Measurements from ENCODE around the gene TMEM19. TPM values are rescaled to one million over a fixed set of nuclear protein-coding genes. Genes with fewer than 3 reads are reported as not detected.

TMEM19 gene
- polyA plus RNA-seq, 1 of the 3 experiments (the other 2 are of a cell fraction): 12.6 TPM

DNA sequence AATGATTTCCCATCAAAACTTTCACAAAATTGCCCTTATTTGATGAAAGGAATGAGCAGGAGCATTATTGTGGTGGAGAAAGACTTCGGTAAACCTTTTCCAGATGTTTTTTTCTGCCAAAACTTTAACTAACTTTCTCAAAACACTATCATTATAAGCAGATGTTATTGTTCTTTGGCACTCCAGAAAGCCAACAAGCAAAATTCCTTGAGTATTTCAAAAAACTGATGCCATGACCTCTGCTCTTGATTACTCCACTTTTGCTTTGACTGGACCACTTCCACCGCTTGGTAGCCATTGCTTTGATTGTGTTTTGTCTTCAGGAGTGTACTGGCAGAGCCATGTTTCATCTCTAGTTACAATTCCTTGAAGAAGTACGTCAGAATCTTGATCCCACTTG is 39.1 kb downstream of the TMEM19 start:
- POLR2A ChIA-PET: no interaction called here
- Histone ChIP-seq H3K27ac (ENCODE audit: low read depth in 2 of 2, low read length in 1 of 2) (no peak overlapping the region), H3K36me3 (replicated peaks in 1 of 2; ENCODE audit: control insufficient read depth in 1 of 2, insufficient read depth in 2 of 2, low read length in 1 of 2) (no peaks in the 10 kb centered on the region), H4K20me1 (ENCODE audit: insufficient read depth) (no peaks in the 10 kb centered on the region), H3K4me3 (ENCODE audit: low read depth in 2 of 2, low read length in 1 of 2) (no peak overlapping the region), H3K79me2 (ENCODE audit: insufficient read depth) (no peaks in the 10 kb centered on the region), H3F3A (replicated peaks; ENCODE audit: insufficient read depth) (peaks cover 4% of the 10 kb centered on the region), H3K4me1 (ENCODE audit: control insufficient read depth in 1 of 2, insufficient read depth in 2 of 2, low read depth in 1 of 2, low read length in 1 of 2) (no peaks in the 10 kb centered on the region), H3K9me3 (no peaks in the 10 kb centered on the region), H3K9me2 (no peaks in the 10 kb centered on the region), H3K27me3 (ENCODE audit: insufficient read depth) (no peaks in the 10 kb centered on the region), H2AFZ (ENCODE audit: low read depth) (no peak overlapping the region), H3K9ac (no peak overlapping the region), H3K4me2 (no peak overlapping the region)
- CTCF ChIA-PET: interaction anchor here (1.3 to 2.3 kb wide), 2 partner anchors 11 to 22 kb away, joined by 3 to 6 read pairs; no protein-coding TSS in a partner anchor
- 55% methylated on average over 3 of the region's 3 CpGs for WGBS (ENCODE audit: low lambda C conversion rate)
- no peak for DNase-seq
- TF ChIP-seq FOXJ3 (CRISPR knock-in tag; IDR thresholded peaks at IDR 0.05) (no peak), GABPA (IDR thresholded peaks at IDR 0.05; ENCODE audit: low read depth) (no peak), TEAD4 (IDR thresholded peaks at IDR 0.05; ENCODE audit: borderline replicate concordance, insufficient read depth) (no peak), SIN3A (IDR thresholded peaks at IDR 0.05; ENCODE audit: borderline replicate concordance, low read depth, low read length) (no peak), TAF1 (IDR thresholded peaks at IDR 0.05; ENCODE audit: borderline replicate concordance, low read depth, low read length) (no peak), CHD2 (IDR thresholded peaks at IDR 0.05; ENCODE audit: low read length, partially characterized antibody) (no peak), MXI1 (IDR thresholded peaks at IDR 0.05; ENCODE audit: low read depth, low read length) (no peak), MEF2A (IDR thresholded peaks at IDR 0.05; ENCODE audit: borderline replicate concordance, low read depth) (no peak), RXRA (IDR thresholded peaks at IDR 0.05; ENCODE audit: borderline replicate concordance, low read depth) (no peak), POLR2AphosphoS5 (IDR thresholded peaks at IDR 0.05; ENCODE audit: low read depth, low read length) (no peak), RAD21 (IDR thresholded peaks at IDR 0.05; ENCODE audit: low read length) (no peak), ELF1 (IDR thresholded peaks at IDR 0.05) (no peak), EZH2phosphoT487 (IDR thresholded peaks at IDR 0.05; ENCODE audit: borderline replicate concordance, low read depth) (no peak), SMC3 (IDR thresholded peaks at IDR 0.05; ENCODE audit: low read depth, low read length) (no peak), NRF1 (IDR thresholded peaks at IDR 0.05; ENCODE audit: low read depth, low read length) (no peak)
- TF ChIP-seq, protein P1, sequence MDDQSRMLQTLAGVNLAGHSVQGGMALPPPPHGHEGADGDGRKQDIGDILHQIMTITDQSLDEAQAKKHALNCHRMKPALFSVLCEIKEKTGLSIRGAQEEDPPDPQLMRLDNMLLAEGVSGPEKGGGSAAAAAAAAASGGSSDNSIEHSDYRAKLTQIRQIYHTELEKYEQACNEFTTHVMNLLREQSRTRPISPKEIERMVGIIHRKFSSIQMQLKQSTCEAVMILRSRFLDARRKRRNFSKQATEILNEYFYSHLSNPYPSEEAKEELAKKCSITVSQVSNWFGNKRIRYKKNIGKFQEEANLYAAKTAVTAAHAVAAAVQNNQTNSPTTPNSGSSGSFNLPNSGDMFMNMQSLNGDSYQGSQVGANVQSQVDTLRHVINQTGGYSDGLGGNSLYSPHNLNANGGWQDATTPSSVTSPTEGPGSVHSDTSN (IDR thresholded peaks at IDR 0.05): no peak
- TF ChIP-seq, protein P2, sequence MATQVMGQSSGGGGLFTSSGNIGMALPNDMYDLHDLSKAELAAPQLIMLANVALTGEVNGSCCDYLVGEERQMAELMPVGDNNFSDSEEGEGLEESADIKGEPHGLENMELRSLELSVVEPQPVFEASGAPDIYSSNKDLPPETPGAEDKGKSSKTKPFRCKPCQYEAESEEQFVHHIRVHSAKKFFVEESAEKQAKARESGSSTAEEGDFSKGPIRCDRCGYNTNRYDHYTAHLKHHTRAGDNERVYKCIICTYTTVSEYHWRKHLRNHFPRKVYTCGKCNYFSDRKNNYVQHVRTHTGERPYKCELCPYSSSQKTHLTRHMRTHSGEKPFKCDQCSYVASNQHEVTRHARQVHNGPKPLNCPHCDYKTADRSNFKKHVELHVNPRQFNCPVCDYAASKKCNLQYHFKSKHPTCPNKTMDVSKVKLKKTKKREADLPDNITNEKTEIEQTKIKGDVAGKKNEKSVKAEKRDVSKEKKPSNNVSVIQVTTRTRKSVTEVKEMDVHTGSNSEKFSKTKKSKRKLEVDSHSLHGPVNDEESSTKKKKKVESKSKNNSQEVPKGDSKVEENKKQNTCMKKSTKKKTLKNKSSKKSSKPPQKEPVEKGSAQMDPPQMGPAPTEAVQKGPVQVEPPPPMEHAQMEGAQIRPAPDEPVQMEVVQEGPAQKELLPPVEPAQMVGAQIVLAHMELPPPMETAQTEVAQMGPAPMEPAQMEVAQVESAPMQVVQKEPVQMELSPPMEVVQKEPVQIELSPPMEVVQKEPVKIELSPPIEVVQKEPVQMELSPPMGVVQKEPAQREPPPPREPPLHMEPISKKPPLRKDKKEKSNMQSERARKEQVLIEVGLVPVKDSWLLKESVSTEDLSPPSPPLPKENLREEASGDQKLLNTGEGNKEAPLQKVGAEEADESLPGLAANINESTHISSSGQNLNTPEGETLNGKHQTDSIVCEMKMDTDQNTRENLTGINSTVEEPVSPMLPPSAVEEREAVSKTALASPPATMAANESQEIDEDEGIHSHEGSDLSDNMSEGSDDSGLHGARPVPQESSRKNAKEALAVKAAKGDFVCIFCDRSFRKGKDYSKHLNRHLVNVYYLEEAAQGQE (IDR thresholded peaks at IDR 0.05; ENCODE audit: low read depth, low read length): no peak
- TF ChIP-seq, protein P3, sequence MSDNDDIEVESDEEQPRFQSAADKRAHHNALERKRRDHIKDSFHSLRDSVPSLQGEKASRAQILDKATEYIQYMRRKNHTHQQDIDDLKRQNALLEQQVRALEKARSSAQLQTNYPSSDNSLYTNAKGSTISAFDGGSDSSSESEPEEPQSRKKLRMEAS (IDR thresholded peaks at IDR 0.05; ENCODE audit: low read depth): no peak
- TF ChIP-seq, protein P4, sequence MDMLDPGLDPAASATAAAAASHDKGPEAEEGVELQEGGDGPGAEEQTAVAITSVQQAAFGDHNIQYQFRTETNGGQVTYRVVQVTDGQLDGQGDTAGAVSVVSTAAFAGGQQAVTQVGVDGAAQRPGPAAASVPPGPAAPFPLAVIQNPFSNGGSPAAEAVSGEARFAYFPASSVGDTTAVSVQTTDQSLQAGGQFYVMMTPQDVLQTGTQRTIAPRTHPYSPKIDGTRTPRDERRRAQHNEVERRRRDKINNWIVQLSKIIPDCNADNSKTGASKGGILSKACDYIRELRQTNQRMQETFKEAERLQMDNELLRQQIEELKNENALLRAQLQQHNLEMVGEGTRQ (IDR thresholded peaks at IDR 0.05; ENCODE audit: borderline replicate concordance, low read depth, low read length): no peak

Data from SK-N-SH (cell line).